ENCODE measurements around the gene ZHX3. TPM values are rescaled to one million over a fixed set of nuclear protein-coding genes. Genes with fewer than 3 reads are reported as not detected.

Gene ZHX3
- total RNA-seq, 1 experiment from 2014 or later = 21.5 TPM

DNA sequence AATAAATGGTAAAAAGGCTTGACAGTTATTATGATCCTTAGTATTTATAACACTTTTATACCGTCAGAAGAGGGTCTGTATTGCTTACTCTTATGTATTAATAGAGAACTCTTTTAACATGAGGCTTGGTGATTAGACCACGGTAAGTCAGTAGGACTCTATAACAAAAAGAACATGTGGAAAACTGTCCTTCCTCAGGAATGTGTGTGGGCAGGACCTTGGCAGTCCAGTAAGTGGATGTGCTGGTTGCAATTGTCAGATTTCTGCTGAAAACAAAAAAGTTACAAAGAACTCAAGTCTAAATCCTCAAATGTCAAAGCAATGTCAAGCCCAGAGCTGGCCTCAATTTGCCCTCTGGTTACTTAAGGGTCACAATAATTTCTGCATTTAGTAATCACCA lies 99.1 kb downstream of the ZHX3 start:
- Histone ChIP-seq H3K79me2 (ENCODE audit: low read depth) (no peaks in the 10 kb centered on the region), H3K4me3 (no peak overlapping the region), H3K4me1 (replicated peaks; ENCODE audit: insufficient read depth) (no peaks in the 10 kb centered on the region; the same call in 1 of the 2 replicates), H3K9me2 (ENCODE audit: insufficient read depth) (no peaks in the 10 kb centered on the region), H2AFZ (no peak overlapping the region), H3K27ac (no peak overlapping the region), H3K9me3 (ENCODE audit: insufficient read depth, low read depth) (no peaks in the 10 kb centered on the region), H3F3A (ENCODE audit: insufficient read depth, low read depth) (no peaks in the 10 kb centered on the region), H3K36me3 (ENCODE audit: low read depth) (no peaks in the 10 kb centered on the region), H3K4me2 (no peak overlapping the region), H3K27me3 (ENCODE audit: insufficient read depth, low read depth) (no peaks in the 10 kb centered on the region), H4K20me1 (ENCODE audit: insufficient read depth) (0 out of 2 replicates have a peak, but pooled peaks cover 3% of the 10 kb centered on the region)
- intact Hi-C loops (cut with micrococcal nuclease; ENCODE audit: unreplicated experiment) = no loop called here
- ChIA-PET POLR2A (ENCODE audit: unreplicated experiment) (no interaction called here), CTCF (interaction anchor here (0.7 kb wide), 1 partner anchor 113 kb away, joined by 12 read pairs; no protein-coding TSS in a partner anchor)
- no peak for TF ChIP-seq EZH2 (IDR thresholded peaks at IDR 0.05; ENCODE audit: low read depth)
- no peak for TF ChIP-seq CTCF (conservative IDR thresholded peaks at IDR 0.05)
- DNase-seq = peak in 1 of 2 experiments; percentile 26
- no TSS peak for BruUV-seq (replicated peaks)

DNA sequence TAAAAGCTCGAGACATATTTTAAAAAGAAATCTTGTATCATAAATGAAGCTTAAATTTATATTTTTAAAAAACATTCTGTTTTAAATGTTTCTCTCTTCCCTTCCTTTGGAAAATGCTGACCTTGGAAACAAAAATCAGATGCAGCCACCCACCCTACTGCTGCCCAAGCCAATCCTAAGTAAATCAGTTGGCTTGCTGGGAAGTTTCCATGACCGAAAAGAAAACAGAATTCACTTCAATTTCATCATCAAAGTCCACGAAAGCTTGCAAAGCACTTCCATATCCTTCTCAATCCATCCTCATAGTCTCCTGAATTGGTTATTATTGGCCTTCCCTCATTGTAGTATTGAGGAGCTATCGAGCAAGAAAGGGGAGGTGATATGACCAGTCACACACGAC lies 100.1 kb downstream of the ZHX3 start:
- CTCF ChIA-PET = no interaction called here

GRCh38 chr20:41214666-41215065 lies 102.9 kb downstream of the ZHX3 start:
- Histone ChIP-seq H2AFZ (no peak overlapping the region), H3K4me1 (replicated peaks; ENCODE audit: insufficient read depth) (no peaks in the 10 kb centered on the region; the same call in 1 of the 2 replicates), H3F3A (ENCODE audit: insufficient read depth, low read depth) (no peaks in the 10 kb centered on the region), H3K9me2 (ENCODE audit: insufficient read depth) (no peaks in the 10 kb centered on the region), H3K27ac (no peak overlapping the region), H4K20me1 (ENCODE audit: insufficient read depth) (0 out of 2 replicates have a peak, but pooled peaks cover 6% of the 10 kb centered on the region), H3K9me3 (ENCODE audit: insufficient read depth, low read depth) (no peaks in the 10 kb centered on the region), H3K4me3 (no peak overlapping the region), H3K36me3 (ENCODE audit: low read depth) (no peaks in the 10 kb centered on the region), H3K4me2 (no peak overlapping the region), H3K79me2 (ENCODE audit: low read depth) (no peaks in the 10 kb centered on the region), H3K27me3 (ENCODE audit: insufficient read depth, low read depth) (no peaks in the 10 kb centered on the region)
- TF ChIP-seq CTCF (conservative IDR thresholded peaks at IDR 0.05) (no peak), EZH2 (IDR thresholded peaks at IDR 0.05; ENCODE audit: low read depth) (no peak)
- DNase-seq = no peak
- POLR2A ChIA-PET (ENCODE audit: unreplicated experiment) = no interaction called here
- no TSS peak for BruUV-seq (replicated peaks)
- intact Hi-C loops (cut with micrococcal nuclease; ENCODE audit: unreplicated experiment) = no loop called here
- CTCF ChIA-PET = no interaction called here

More for the DNA sequence above, 100.1 kb downstream of the ZHX3 start:
- no TSS peak for BruUV-seq (replicated peaks)
- Histone ChIP-seq H3K36me3 (ENCODE audit: low read depth) (no peaks in the 10 kb centered on the region), H3F3A (ENCODE audit: insufficient read depth, low read depth) (no peaks in the 10 kb centered on the region), H3K9me3 (ENCODE audit: insufficient read depth, low read depth) (no peaks in the 10 kb centered on the region), H3K4me2 (no peak overlapping the region), H3K27ac (no peak overlapping the region), H4K20me1 (ENCODE audit: insufficient read depth) (0 out of 2 replicates have a peak, but pooled peaks cover 6% of the 10 kb centered on the region), H3K4me3 (no peak overlapping the region), H3K27me3 (ENCODE audit: insufficient read depth, low read depth) (no peaks in the 10 kb centered on the region), H3K79me2 (ENCODE audit: low read depth) (no peaks in the 10 kb centered on the region), H2AFZ (no peak overlapping the region), H3K9me2 (ENCODE audit: insufficient read depth) (no peaks in the 10 kb centered on the region), H3K4me1 (replicated peaks; ENCODE audit: insufficient read depth) (no peaks in the 10 kb centered on the region; the same call in 1 of the 2 replicates)
- POLR2A ChIA-PET (ENCODE audit: unreplicated experiment) = interaction anchor here (0.6 kb wide), 1 partner anchor 260 kb away, joined by 4 read pairs; no protein-coding TSS in a partner anchor
- TF ChIP-seq CTCF (conservative IDR thresholded peaks at IDR 0.05) (no peak), EZH2 (IDR thresholded peaks at IDR 0.05; ENCODE audit: low read depth) (no peak)
- intact Hi-C loops (cut with micrococcal nuclease; ENCODE audit: unreplicated experiment) = no loop called here
- DNase-seq = no peak

Measured in PC-9 (cell line).